H1 (cell line): ENCODE data around the gene ZNF385B. TPM values are rescaled to one million over a fixed set of nuclear protein-coding genes. Genes with fewer than 3 reads are reported as not detected.

Source experiments
- EGR1 ChIP-seq: IDR thresholded peaks from 2 replicates; pipeline ENCODE4 v1.6.1; 2011; ENCODE audit warnings: low read depth, low read length, borderline replicate concordance
- KDM1A ChIP-seq: fragments of 200-600, 300-600 bp; sonication (generic); IDR thresholded peaks from 2 replicates; pipeline ENCODE4 v1.7.1; 2016; ENCODE audit warnings: mild to moderate bottlenecking, low read length, borderline replicate concordance
- RNF2 ChIP-seq: fragments of 200-900, 300-1000 bp; sonication (generic); IDR thresholded peaks from 2 replicates; pipeline ENCODE4 v1.7.1; 2016; ENCODE audit warnings: borderline replicate concordance, low read depth, mild to moderate bottlenecking, antibody characterized with exemption, low read length; ENCODE audit not compliant: poor library complexity, severe bottlenecking; ENCODE audit errors: missing control alignments
- polyA plus RNA-seq, 7 experiments: library from polyadenylated mRNA; depleted of rRNA in 3 of 7; stranded (reverse) in 5 of 7; unstranded in 2 of 7; fragments of >200 nt in 5 of 7; fragments of 200-250 nt in 2 of 7; gene quantifications; 1 replicate in 5 of 7; 2 replicates in 1 of 7; 4 replicates in 1 of 7; pipeline versions ENCODE4 v1.2.1 to v1.2.3, GENCODE V29; 2011 to 2013; ENCODE audit warnings: missing spikeins in 2 of 7, mixed read lengths in 2 of 7
- total RNA-seq: library from RNA; stranded (reverse); fragmentation: NEBNext Ultra II Directional; extraction: Animal tissue kit (Norgen Biotek cat#: 25700); gene quantifications from 2 replicates; pipeline ENCODE4 v1.2.1, GENCODE V29; 2021

The ZNF385B gene
- total and polyA plus RNA-seq, 2 of the 8 experiments (the other 6 are each of a cell fraction or from before 2014, with no cell fraction given) = 1.1 to 3.7 TPM

DNA sequence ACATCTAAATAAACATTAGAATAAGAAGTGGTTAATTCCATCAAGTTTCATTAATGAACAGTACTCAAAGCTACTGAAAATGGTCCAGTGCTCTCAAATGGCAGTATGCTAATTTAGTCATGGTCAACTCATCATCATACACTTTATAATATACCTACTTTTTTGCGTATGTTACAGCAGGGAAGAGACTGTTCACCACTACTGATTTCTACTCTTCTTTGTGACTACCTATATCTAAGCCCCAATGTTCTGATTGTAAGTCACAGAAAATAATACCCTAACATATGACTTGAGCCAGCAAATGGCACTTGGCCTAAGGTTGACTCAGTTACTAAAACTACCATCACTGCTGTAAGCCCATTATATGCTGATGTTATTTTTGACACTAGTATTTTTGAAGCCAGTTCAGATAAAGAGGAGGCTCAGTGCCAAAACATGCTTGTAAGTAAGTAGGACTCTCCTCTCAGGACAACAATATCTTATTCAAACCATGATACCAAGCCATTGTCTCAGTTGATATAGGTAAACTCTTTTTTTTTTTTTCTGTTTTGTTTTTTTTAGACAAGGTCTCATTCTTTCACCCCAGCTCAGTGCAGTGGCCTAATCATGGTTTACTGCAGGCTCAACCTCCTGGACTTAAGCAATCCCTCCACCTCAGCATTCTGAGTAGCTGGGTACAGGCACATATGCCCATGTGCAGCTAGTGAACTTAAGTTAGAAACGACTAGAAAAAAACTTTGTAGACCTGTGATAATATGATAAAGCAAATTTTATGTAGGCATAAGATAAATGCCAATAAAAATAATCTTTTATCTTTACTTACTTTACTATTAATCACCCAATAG, 266.9 kb downstream of the ZNF385B start (continued):
- TF ChIP-seq KDM1A (no peak), RNF2 (no peak), EGR1 (no peak)
